Endometrial microvascular endothelial cells (primary cell): Measurements from ENCODE around the gene RWDD2A. TPM values are rescaled to one million over a fixed set of nuclear protein-coding genes. Genes with fewer than 3 reads are reported as not detected.
"Not testable (repeated sequence)": the region's sequence is repeated elsewhere in the genome, so short reads cannot be mapped to it uniquely, and the experiment has no call there.

Source experiments
- in situ Hi-C: cut with HindIII; loops from 2 replicates; pipeline ENCODE4 v1.10.0; 2017; ENCODE audit warnings: low sequenced_read_pairs, low pct_unique_long_range_greater_than_20kb; ENCODE audit errors: inconsistent ontology term
- total RNA-seq: library from RNA; depleted of rRNA; stranded (reverse); fragments of >200 nt; gene quantifications from one replicate; pipeline ENCODE4 v1.2.3, GENCODE V29; 2015; ENCODE audit errors: inconsistent ontology term

Gene RWDD2A
- 2.3 TPM for total RNA-seq

DNA sequence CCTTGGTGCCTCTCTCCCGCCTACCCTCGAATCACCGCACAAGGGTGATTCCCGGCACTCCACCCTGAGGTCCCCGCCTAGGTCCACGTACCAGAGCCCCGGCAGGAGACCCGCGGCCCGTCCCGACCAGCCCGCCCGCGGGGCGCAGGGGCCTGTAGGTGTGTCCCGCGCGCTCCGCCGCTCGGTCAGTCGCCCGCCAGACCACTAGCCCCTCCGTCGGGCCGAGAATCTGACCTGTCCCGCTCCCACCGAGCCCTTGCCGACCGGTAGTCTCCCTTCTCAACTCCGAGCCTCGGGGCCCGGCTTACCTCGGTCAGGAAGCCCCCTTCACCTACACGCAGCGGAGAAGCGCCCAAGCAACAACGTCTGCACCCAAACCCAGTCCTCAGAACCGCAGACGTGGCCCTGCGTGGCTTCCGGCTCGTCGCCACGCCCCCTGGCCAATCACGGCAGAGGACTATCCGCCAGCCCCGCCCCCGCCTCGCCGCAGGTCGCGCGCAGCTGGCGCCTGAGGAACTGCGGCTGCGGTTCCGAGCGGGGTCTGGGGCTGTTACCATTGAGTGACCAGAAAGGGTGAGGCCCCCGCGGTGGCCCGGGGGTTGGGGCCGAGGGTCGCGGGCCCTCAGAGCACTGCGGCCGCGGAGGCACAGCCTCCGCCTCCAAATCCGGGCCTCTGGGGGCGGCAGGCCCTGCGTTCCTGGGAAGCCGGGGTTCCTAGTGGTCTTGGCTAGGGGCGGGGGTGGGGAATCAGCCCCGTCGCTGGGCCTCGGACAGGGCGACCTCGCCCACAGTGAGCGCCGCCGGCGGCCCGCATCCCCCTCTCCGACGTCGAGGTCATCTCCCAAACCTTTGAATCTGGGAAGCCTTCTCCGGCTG is at the start of gene RWDD2A, which contains the start of gene PGM3:
RWDD2A (plus strand) TSS at position 487 of the 876 bp plus-strand sequence. CDS start 1,095 bp downstream, outside the sequence.
PGM3 (minus strand) TSS at position 395 of the 876 bp plus-strand sequence. CDS start 2,253 bp downstream, outside the sequence.
- in situ Hi-C loops: no loop called here

DNA sequence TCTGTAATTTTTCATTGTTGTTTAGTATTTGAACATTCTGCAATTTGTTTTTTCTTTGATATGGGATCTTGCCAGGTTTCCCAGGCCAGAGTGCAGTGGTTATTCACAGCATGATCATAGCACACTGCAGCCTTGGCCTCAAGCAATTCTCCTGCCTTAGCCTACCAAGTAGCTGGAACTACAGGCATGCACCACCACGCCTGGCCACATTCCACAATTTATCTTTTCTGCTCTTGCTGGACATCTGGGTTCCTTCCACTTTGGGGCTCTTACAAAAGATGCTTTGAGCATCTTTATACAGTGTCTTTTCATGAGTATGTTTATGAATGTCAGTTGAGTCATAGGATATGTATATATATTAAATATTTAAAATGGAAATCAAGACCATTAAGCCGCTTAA is 42.0 kb upstream of the RWDD2A start:
- in situ Hi-C loops: no loop called here

DNA sequence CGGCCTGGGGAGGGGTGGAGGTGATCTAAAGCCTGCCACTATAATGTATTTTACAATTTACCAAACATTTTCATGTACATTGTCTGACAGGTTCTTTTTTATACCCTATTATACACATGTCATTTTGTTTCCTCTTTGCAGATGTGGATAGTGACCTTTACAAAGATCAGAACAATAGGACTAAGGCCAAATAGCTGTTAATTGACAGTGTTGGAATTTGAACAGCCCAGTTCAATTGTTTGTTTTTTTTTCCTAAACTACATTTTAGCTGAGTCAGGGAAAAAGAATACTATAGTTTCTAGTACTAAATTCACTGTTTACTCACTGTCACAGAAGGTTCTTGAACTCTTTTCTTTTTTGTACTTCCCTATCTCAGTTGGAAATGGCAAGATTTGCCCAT is 40.2 kb upstream of the RWDD2A start:
- in situ Hi-C loops: no loop called here

DNA sequence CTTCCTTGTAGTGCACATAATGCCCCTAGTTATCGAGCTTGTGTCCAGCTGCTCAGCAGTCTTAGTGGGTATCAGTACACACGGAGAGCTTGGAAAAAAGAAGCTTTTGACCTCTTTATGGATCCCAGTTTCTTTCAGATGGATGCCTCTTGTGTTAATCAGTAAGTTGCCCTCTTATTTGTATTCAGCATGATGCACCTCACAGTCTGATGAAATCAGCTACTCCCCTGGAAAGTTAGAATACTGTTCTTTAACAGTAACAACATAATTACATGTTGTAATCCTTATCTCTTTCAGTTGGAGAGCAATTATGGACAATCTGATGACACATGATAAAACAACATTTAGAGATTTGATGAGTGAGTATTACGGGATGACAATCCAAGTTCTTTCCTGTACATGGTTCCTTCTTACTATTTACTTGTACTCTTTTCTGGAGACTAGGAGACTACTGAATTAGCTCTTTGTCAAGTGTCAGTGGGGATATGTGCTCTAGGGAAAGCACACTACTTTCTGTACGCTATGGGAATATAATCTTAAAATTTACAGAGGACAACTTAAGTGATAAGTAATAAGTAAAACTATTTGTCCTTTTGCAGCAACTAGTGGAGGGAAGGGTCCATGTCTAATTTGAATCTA is 39.2 kb upstream of the RWDD2A start:
- in situ Hi-C loops: no loop called here

DNA sequence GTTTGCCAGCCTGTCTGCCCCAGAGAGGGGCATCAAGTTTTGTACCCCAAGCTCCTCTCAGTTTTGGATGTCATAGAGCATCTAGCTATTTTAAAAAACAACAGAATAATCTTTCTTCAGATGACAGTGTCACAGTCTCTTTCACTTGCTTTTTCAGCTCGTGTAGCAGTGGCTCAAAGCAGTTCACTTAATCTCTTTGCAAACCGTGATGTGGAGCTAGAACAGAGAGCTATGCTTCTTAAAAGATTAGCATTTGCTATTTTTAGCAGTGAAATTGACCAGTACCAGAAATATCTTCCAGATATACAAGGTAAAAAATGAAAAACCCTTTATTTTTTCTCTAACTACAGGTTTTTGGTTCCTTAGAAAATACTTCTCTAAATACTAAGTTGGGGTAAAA is 37.4 kb upstream of the RWDD2A start:
- in situ Hi-C loops: no loop called here

DNA sequence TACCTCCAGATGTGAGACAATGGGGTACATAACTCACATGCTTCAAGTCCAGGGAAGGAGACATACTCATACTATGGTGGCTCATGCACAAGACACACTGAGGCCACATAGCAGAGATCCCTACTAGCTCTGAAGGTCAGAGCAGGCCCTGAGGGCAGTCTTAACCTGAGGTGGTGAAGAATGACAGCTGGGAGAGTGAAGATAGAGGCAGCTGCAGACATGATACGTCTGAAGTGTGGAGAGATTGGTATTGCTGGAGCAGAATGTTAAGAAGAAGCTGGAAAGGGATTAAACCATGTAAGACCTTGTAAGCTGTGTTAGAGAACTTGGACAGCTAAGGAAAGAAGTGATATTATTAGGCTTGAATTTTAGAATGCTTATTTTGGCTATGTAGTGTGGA is 33.0 kb upstream of the RWDD2A start:
- in situ Hi-C loops: no loop called here

DNA sequence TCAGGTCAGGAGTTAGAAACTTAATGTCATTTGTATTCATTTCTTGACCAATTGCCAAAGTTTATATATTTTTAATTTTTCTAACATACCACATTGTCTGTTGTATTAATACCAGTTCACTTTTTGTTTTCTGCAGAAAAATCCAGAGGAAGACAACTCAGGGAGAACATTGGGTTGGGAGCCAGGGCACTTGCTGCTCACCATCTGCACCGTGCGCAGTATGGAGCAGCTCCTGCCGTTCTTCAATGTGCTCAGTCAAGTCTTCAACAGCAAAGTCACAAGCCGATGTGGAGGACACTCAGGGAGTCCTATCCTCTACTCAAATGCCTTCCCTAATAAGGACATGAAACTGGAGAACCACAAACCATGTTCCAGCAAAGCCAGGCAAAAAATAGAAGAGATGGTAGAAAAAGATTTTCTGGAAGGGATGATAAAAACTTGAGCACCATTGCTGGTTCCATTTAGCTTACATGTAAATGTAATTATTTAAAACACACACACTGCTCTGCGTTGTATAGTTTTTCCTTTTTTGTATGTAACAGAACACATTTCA is 25.4 kb upstream of the RWDD2A start:
- in situ Hi-C loops: no loop called here

DNA sequence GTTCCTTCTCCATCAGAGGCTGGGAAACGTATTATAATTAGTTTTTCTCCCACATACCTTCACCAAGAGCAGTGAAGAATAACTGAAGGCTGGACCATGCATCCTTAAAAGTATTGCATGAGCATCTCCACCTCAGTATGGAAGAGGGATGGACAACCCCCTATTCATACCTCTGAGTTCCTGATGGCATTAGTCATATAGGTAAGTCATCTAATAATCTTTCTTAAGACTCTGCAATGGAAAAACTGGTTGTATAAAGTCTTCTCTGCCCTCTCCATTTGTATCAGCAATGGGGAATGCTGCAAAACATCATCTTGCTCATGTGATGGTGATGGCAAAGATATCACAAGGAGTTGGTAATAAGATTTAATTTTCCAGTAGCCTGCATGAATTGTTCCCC is 24.6 kb upstream of the RWDD2A start:
- in situ Hi-C loops: no loop called here

DNA sequence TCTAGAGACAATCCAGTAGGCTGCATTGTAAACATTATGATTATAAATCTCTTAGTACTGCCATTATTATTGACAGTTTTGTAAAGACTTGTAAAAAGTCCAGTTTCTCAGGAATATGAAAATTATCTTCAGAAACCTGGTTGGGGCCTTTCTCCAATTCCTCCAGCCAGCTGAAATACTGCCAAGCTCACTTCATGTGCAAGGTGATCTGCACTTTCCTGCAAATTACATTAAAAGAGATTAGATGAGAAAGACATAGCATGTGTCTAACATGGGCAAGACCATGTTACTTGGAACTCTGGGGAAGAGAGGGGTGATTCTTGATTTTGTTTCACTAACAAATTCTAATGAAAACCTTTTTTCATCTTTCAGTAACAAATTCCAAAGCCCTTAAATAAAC is 24.1 kb upstream of the RWDD2A start:
- in situ Hi-C loops: no loop called here

DNA sequence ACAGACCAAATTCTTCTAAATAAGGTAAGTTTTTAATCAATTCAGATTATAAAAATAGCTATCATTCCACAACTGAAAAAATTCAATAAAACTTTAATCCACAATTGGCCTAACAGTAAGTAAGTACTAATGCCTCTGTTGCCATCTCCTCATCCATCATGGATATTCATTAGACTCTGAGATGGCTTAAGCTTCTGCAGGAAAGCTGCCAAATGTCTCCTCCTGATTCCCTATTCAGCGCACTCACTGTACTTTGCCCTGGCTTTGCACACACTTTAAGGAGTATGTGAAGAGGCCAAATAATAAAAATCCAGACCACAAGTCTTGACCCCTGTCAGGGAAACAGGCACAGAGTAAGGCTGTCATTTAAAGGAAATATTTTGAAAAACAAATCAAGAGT is 23.6 kb upstream of the RWDD2A start:
- in situ Hi-C loops: no loop called here

DNA sequence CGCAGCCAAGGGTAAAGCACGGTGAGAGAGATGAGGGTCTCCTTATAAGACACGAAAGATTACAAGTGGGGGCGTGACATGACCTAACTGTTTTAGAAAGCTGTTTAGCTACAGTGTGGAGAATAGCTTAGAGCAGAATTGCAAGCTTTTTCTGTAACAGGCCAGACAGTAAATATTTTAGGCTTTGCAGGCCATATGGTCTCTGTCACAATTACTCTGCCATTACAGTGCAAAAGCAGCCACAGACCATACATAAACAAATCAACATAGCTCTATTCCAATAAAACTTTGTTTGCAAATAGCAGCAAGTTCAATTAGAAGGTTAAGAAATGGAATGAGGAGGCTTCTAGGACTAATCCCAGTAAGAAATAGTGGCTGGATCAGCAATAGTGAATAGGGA is 16.9 kb upstream of the RWDD2A start:
- in situ Hi-C loops: no loop called here

DNA sequence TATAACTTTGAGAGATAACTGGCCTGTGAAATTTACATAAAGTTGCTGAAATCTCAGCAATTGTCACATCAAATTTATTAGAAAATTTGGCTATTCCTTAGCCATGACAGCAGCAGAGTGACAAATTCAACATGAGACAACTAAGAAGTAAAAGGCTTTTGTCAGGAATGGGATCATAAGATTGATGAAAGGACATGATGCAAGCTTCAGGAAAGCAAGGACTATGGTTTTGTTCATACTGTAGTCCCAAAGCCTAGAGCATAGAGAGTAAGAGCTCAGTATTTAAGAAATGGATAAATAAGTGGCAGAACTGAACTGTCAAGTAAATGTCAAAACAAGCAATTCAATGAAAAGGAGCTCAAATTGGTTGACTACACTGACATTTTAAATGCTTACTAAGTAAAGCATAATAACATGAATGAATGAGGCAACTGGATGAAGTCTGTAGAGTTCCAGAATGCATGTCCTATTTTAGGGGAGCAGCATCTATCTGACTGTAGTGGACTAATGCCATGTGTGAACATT is 12.7 kb upstream of the RWDD2A start:
- in situ Hi-C loops: no loop called here

DNA sequence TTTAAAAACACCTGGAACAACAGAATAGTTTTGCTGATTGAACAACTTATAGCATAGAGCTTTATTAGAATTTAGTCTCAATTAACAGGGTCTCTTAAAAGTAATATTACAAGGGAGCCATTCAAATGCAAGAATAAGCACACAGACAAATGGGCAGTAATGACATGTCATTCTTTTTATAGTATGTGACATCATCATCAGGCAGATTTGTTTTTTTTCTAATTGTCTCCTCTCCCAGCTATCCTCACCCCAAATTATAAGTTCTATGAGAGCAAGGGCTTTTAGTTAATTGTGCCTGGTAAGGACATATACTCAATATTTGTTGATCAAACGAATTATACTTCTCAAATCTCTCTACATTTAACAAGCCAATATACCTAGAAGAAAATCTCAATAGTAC is 11.0 kb upstream of the RWDD2A start:
- in situ Hi-C loops: no loop called here

DNA sequence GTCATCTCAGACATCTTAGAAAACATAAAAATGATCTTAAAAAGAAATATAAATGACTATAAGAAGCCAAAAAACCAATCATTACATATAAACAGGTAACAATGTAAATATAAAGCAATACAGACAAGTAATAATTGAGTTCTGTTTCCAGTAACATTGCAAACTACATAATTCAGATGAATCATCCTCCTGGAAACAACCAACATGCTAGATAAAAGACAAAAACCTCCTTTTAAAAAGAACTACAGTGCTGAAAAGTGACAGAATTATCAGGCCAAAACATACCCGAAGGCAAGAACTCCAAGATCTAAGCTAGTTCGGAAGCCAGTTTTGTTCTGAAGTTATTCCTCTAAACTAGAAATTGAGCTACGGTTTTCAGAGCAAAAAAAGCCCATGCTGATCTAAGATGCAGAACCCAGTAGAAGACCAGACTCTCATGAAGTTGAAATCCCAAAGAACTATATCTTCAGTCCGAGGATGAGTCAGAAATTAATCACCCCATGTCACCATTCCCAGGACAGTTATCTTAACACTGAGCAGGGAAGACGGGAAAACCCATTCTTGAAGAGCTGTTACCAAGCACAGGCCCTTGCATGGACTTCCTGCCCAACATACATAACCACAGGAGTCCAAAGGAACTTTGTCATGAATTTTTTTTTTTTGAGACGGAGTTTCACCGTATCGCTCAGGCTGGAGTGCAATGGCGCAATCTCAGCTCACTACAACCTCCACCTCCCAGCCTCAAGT is 9.9 kb upstream of the RWDD2A start:
- in situ Hi-C loops: no loop called here

DNA sequence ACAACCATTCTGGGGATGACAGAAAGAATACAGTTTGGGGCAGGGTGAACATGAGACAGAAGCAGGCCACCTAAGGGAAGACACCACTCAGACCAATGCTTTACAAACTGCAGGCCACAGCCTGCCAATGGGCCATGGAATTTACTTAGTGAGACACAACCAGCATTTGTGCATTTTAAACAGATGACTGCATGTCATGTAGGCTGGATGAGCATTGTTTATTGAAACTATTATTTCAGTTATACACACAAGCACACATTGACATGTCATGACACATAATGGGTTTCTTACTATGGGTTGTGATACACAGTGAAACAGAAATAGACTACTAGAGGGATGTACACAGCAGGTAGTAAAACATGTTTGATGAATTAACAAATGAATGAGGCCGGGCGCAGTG is 8.1 kb upstream of the RWDD2A start:
- in situ Hi-C loops: no loop called here

DNA sequence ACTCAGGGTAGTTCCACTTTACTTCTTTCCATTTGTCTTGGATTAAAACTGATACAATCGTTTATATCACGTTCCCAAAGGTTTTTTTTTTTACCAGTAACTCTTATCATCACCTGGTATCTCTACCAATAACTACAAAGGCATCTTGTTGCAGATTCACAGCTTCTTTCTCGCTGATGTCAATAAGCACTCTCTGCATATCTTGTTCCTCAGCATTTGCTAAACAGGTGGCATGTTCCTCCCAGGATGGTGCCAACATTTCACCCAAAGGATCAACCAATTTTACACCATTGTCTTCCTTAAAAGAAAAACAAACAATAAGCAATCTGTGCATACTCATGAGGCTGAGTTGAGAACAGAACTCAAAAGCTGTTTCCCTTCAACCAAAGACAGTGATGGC is 4.7 kb upstream of the RWDD2A start:
- in situ Hi-C loops: no loop called here

DNA sequence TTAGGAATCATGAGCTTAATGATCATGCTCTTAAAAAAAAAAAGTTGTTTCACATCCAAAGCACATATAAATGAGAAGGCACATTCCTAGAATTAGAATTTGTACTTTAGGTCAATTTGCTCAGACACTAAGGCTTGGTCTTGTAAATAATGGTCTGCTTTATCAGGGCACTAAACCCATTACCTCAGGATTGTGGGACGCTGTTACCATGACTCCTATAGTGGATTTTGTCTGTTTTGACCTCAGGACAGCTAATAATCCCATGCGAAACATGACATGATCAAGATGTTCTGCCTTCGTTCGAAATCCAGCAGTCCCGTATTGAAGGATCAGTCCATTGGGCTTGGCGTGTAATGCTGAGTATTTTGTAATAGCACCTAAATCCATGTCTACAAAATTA is 2.5 kb upstream of the RWDD2A start:
- in situ Hi-C loops: no loop called here

DNA sequence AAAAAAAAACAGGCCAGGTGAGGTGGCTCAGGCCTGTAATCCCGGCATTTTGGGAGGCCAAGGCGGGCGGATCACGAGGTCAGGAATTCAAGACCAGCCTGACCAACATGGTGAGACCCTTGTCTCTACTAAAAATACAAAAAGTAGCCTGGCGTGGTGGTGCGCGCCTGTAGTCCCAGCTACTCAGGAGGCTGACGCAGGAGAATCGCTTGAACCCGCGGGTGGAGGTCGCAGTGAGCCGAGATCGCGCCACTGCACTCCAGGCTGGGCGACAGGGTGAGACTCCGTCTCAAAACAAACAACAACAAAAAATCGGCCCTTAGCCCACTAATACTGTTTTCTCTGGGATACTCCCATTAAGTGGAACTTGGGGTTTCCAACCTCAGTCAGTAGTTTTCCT is 1.2 kb upstream of the RWDD2A start:
- in situ Hi-C loops: not testable (repeated sequence)

DNA sequence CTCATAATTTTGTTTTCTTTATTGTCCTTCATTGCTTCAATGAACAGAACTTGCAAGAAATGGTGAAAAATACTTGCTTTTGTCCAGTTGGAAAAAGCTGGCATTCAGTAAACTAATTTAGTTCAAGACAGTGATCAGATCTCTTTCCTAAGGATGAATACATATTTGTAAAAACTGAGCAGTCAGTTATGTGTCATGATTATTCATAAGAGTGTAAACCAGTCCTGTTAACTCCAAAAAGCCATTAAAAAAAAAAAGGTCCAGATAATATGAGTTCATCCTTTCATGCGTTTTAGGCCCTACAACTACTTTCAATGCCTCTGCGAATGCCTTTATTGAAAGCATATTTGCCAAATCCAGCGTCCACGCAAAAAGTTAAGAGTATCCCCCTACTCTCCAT is 701 bp upstream of the RWDD2A start:
- in situ Hi-C loops: no loop called here
